HL-60 (cell line): ENCODE measurements around the gene ETNK2.

ENCODE experiments used
- DNase-seq, 2 experiments: peaks; one replicate each; pipeline ENCODE4 v3.0.0-alpha.2; 2010 to 2020; ENCODE audit warnings: low read depth in 1 of 2, low spot score in 1 of 2
- H3K27ac ChIP-seq: fragments of 250-450 bp; sonication (Bioruptor Pico); replicated peaks from 2 replicates; pipeline ENCODE4 v1.5.1; 2020; ENCODE audit warnings: mild to moderate bottlenecking, moderate library complexity
- H3K27me3 ChIP-seq: fragments of 250-450 bp; sonication (Bioruptor Pico); 2 replicates; pipeline ENCODE4 v1.5.1; 2021; ENCODE audit warnings: mild to moderate bottlenecking, moderate library complexity; ENCODE audit not compliant: insufficient read depth, poor library complexity, severe bottlenecking
- H3K4me3 ChIP-seq: replicated peaks from 2 replicates; pipeline ENCODE4 v1.5.1; 2011; ENCODE audit warnings: mild to moderate bottlenecking, control low read depth, low read length; ENCODE audit not compliant: insufficient read depth
- CTCF ChIP-seq: IDR thresholded peaks from one replicate; pipeline ENCODE4 v1.5.1; 2011; ENCODE audit warnings: low read length, control low read depth, inconsistent platforms; ENCODE audit not compliant: insufficient read depth
- GABPA ChIP-seq: IDR thresholded peaks from 2 replicates; pipeline ENCODE4 v1.6.1; 2012; ENCODE audit warnings: low read depth
- POLR2AphosphoS5 ChIP-seq: IDR thresholded peaks from 2 replicates; pipeline ENCODE4 v1.6.1; 2012; ENCODE audit warnings: low read depth
- REST ChIP-seq: IDR thresholded peaks from 2 replicates; pipeline ENCODE4 v1.6.1; 2012; ENCODE audit warnings: low read depth; ENCODE audit not compliant: insufficient replicate concordance
- SPI1 ChIP-seq: IDR thresholded peaks from 2 replicates; pipeline ENCODE4 v1.6.1; 2012; ENCODE audit warnings: low read depth, mild to moderate bottlenecking, borderline replicate concordance

The ETNK2 gene

GRCh38 chr1:204116539-204116938 lies 35.3 kb downstream of the ETNK2 start:
- Histone ChIP-seq H3K27me3 (no peaks in the 10 kb centered on the region), H3K27ac (no peak overlapping the region), H3K4me3 (no peak overlapping the region)
- DNase-seq = no peak
- TF ChIP-seq POLR2AphosphoS5 (no peak), CTCF (no peak), GABPA (no peak), REST (no peak), SPI1 (no peak)

- TF ChIP-seq CTCF (no peak), GABPA (no peak), POLR2AphosphoS5 (no peak), SPI1 (no peak), REST (no peak)
These were observed 36.7 kb downstream of the ETNK2 start for GRCh38 chr1:204115116-204115515.

GRCh38 chr1:204114606-204115005 lies 37.2 kb downstream of the ETNK2 start:
- TF ChIP-seq POLR2AphosphoS5 = no peak
- TF ChIP-seq GABPA = no peak
- TF ChIP-seq REST = no peak
- no peak for TF ChIP-seq CTCF
- TF ChIP-seq SPI1 = no peak
- DNase-seq = peak; percentile 29 to 48
- Histone ChIP-seq H3K27ac (no peak overlapping the region), H3K27me3 (no peaks in the 10 kb centered on the region), H3K4me3 (no peak overlapping the region)

More at GRCh38 chr1:204115116-204115515, 36.7 kb downstream of the ETNK2 start:
- Histone ChIP-seq H3K4me3 (no peak overlapping the region), H3K27me3 (no peaks in the 10 kb centered on the region), H3K27ac (no peak overlapping the region)
- peak in 1 of 2 experiments; percentile 15 for DNase-seq
